Activated CD4-positive, alpha-beta T cell treated with anti-CD3 and anti-CD28 coated beads, Interleukin-2, amount 10 ng/mL, durations not matched to agents 7 days and 5 days (primary cell): Measurements from ENCODE around the gene PXDC1. TPM values are rescaled to one million over a fixed set of nuclear protein-coding genes. Genes with fewer than 3 reads are reported as not detected.
"Not testable (repeated sequence)": the region's sequence is repeated elsewhere in the genome, so short reads cannot be mapped to it uniquely, and the experiment has no call there.

ENCODE experiments used
- CTCF ChIA-PET: fragments of 350-600 bp; sonication (Branson Sonifier 250); formaldehyde crosslinking; loops from one replicate; lab custom pipeline; 2021; ENCODE audit warnings: antibody characterized with exemption; lab: Charles Lee
- POLR2A ChIA-PET: fragments of 350-600 bp; sonication (Branson Sonifier 250); formaldehyde crosslinking; loops from one replicate; lab custom pipeline; 2021; ENCODE audit warnings: antibody characterized with exemption; lab: Charles Lee
- DNase-seq: peaks from one replicate; pipeline ENCODE4 v3.0.0-alpha.2; 2020
- H3K27ac Mint-ChIP-seq: one replicate; pipeline ENCODE4 v1.8.0; 2021; ENCODE audit warnings: mild to moderate bottlenecking, moderate library complexity, mixed read lengths
- H3K27me3 Mint-ChIP-seq: one replicate; pipeline ENCODE4 v1.8.0; 2021; ENCODE audit warnings: mixed read lengths
- H3K36me3 Mint-ChIP-seq: one replicate; pipeline ENCODE4 v1.8.0; 2021; ENCODE audit warnings: low read depth, mixed read lengths
- H3K4me1 Mint-ChIP-seq: one replicate; pipeline ENCODE4 v1.8.0; 2021; ENCODE audit warnings: mixed read lengths
- H3K4me3 Mint-ChIP-seq: one replicate; pipeline ENCODE4 v1.8.0; 2021; ENCODE audit warnings: mild to moderate bottlenecking, moderate library complexity, mixed read lengths
- H3K9me3 Mint-ChIP-seq: one replicate; pipeline ENCODE4 v1.8.0; 2021; ENCODE audit warnings: mixed read lengths
- total RNA-seq, 2 experiments: library from RNA; stranded (reverse); gene quantifications; one replicate each; pipeline ENCODE4 v1.2.3, GENCODE V29; 2021

PXDC1 gene
- total RNA-seq, 2 experiments from 2014 or later, result 0.21 TPM; not detected in 1

GRCh38 chr6:3696525-3697088 lies 54.9 kb downstream of the PXDC1 start:
- no peak overlapping the region for H3K27ac Mint-ChIP-seq
- H3K4me3 Mint-ChIP-seq, result no peak overlapping the region
- POLR2A ChIA-PET, result no interaction called here
- no peak for DNase-seq
- peaks cover 6% of the 10 kb centered on the region for H3K27me3 Mint-ChIP-seq
- H3K9me3 Mint-ChIP-seq, result no peaks in the 10 kb centered on the region
- H3K36me3 Mint-ChIP-seq, result no peaks in the 10 kb centered on the region
- H3K4me1 Mint-ChIP-seq, result no peaks in the 10 kb centered on the region
- CTCF ChIA-PET, result no interaction called here

GRCh38 chr6:3695065-3695817 lies 56.3 kb downstream of the PXDC1 start:
- POLR2A ChIA-PET, result no interaction called here

GRCh38 chr6:3693831-3694230 lies 57.7 kb downstream of the PXDC1 start:
- no peaks in the 10 kb centered on the region for H3K9me3 Mint-ChIP-seq
- H3K4me3 Mint-ChIP-seq, result no peak overlapping the region
- POLR2A ChIA-PET, result no interaction called here
- peaks cover 19% of the 10 kb centered on the region for H3K27me3 Mint-ChIP-seq
- CTCF ChIA-PET, result no interaction called here
- DNase-seq, result no peak
- no peaks in the 10 kb centered on the region for H3K36me3 Mint-ChIP-seq
- no peak overlapping the region for H3K27ac Mint-ChIP-seq
- no peaks in the 10 kb centered on the region for H3K4me1 Mint-ChIP-seq

More at GRCh38 chr6:3695065-3695817, 56.3 kb downstream of the PXDC1 start:
- no peak overlapping the region for H3K27ac Mint-ChIP-seq
- DNase-seq, result no peak
- no peaks in the 10 kb centered on the region for H3K4me1 Mint-ChIP-seq
- CTCF ChIA-PET, result interaction anchor here (0.6 to 1.1 kb wide), 2 partner anchors 24 to 76 kb away, joined by 3 to 4 read pairs; no protein-coding TSS in a partner anchor
- H3K4me3 Mint-ChIP-seq, result no peak overlapping the region
- no peaks in the 10 kb centered on the region for H3K9me3 Mint-ChIP-seq
- H3K27me3 Mint-ChIP-seq, result peaks cover 12% of the 10 kb centered on the region
- no peaks in the 10 kb centered on the region for H3K36me3 Mint-ChIP-seq

DNA sequence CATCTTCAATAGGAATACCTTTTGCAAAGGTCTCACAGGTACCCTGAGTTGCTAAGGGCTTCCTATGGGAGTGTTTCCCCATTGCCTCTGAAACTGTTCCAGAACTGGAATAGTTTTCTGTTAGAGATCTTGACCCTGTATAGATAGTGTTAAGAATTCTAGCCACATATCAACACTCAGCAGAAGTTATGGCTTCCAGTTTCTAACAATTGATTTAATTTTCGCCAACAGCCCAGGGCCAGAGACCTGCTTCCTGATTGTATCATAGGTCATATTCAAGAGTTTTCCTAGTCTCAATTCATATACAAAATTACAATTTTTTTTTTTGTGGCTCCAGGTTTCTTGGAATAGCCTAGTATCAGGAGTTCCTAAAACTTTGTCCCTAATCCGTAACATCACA lies 61.0 kb downstream of the PXDC1 start:
- POLR2A ChIA-PET, result no interaction called here
- H3K27ac Mint-ChIP-seq, result no peak overlapping the region
- CTCF ChIA-PET, result no interaction called here
- H3K36me3 Mint-ChIP-seq, result no peaks in the 10 kb centered on the region
- DNase-seq, result no peak
- peaks cover 13% of the 10 kb centered on the region for H3K27me3 Mint-ChIP-seq
- H3K4me3 Mint-ChIP-seq, result no peak overlapping the region
- H3K9me3 Mint-ChIP-seq, result no peaks in the 10 kb centered on the region
- no peaks in the 10 kb centered on the region for H3K4me1 Mint-ChIP-seq

GRCh38 chr6:3687847-3688246 lies 63.7 kb downstream of the PXDC1 start:
- CTCF ChIA-PET, result no interaction called here
- no peak overlapping the region for H3K4me3 Mint-ChIP-seq
- no peaks in the 10 kb centered on the region for H3K4me1 Mint-ChIP-seq
- DNase-seq, result no peak
- H3K27ac Mint-ChIP-seq, result no peak overlapping the region
- POLR2A ChIA-PET, result no interaction called here
- H3K27me3 Mint-ChIP-seq, result peaks cover 13% of the 10 kb centered on the region
- no peaks in the 10 kb centered on the region for H3K9me3 Mint-ChIP-seq
- no peaks in the 10 kb centered on the region for H3K36me3 Mint-ChIP-seq

GRCh38 chr6:3683331-3683730 lies 68.2 kb downstream of the PXDC1 start:
- Mint-ChIP-seq H3K9me3 (no peaks in the 10 kb centered on the region), H3K27ac (no peak overlapping the region), H3K4me3 (no peak overlapping the region), H3K36me3 (no peaks in the 10 kb centered on the region), H3K27me3 (peaks cover 8% of the 10 kb centered on the region), H3K4me1 (no peaks in the 10 kb centered on the region)
- POLR2A ChIA-PET, result no interaction called here
- no peak for DNase-seq
- CTCF ChIA-PET, result no interaction called here

- ChIA-PET POLR2A (no interaction called here), CTCF (no interaction called here)
- Mint-ChIP-seq H3K27me3 (peaks cover 18% of the 10 kb centered on the region), H3K27ac (no peak overlapping the region), H3K36me3 (no peaks in the 10 kb centered on the region), H3K4me3 (no peak overlapping the region), H3K9me3 (no peaks in the 10 kb centered on the region), H3K4me1 (no peaks in the 10 kb centered on the region)
- no peak for DNase-seq
Measured at GRCh38 chr6:3678946-3679345, 72.6 kb downstream of the PXDC1 start.

DNA sequence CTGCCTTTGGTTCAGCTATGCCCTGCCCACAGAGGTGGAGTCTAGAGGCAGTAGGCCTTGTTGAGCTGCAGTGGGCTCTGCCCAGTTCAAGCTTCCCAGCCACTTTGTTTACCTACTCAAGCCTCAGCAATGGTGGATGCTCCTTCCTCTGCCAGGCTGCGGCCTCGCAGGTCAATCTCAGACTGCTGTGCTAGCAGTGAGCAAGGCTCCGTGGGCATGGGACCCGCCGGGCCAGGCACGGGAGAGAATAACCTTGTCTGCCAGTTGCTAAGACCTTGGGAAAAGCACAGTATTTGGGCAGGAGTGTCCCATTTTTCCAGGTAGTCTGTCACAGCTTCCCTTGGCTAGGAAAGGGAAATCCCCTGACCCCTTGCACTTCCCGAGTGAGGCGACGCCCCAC lies 73.8 kb downstream of the PXDC1 start:
- H3K4me3 Mint-ChIP-seq, H3K27ac Mint-ChIP-seq, H3K4me1 Mint-ChIP-seq, DNase-seq, CTCF ChIA-PET, POLR2A ChIA-PET, H3K36me3 Mint-ChIP-seq, H3K9me3 Mint-ChIP-seq: not testable (repeated sequence)
- peaks cover 20% of the 10 kb centered on the region for H3K27me3 Mint-ChIP-seq

DNA sequence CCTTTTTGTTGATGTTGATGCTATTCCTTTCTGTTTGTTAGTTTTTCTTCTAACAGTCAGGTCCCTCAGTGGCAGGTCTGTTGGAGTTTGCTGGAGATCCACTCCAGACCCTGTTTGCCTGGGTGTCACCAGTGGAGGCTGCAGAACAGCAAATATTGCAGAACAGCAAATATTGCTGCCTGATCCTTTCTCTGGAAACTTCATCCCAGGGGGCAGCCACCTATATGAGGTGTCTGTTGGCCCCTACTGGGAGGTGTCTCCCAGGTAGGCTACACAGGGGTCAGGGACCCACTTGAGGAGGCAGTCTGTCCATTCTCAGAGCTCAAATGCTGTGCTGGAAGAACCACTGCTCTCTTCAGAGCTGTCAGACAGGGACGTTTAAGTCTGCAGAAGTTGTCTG lies 74.2 kb downstream of the PXDC1 start:
- CTCF ChIA-PET, DNase-seq, H3K27ac Mint-ChIP-seq, POLR2A ChIA-PET, H3K36me3 Mint-ChIP-seq, H3K4me3 Mint-ChIP-seq, H3K9me3 Mint-ChIP-seq, H3K4me1 Mint-ChIP-seq: not testable (repeated sequence)
- H3K27me3 Mint-ChIP-seq, result peaks cover 20% of the 10 kb centered on the region

Other genes with a start within 250 kb of the PXDC1 start
- 10 to 100 TPM; 12.0 to 12.7 TPM for gene FAM50B, start 97.7 kb upstream of the PXDC1 start, total RNA-seq